ENCODE measurements around the gene SLC25A13.
"Not testable (repeated sequence)": the region's sequence is repeated elsewhere in the genome, so short reads cannot be mapped to it uniquely, and the experiment has no call there.

Gene SLC25A13

DNA sequence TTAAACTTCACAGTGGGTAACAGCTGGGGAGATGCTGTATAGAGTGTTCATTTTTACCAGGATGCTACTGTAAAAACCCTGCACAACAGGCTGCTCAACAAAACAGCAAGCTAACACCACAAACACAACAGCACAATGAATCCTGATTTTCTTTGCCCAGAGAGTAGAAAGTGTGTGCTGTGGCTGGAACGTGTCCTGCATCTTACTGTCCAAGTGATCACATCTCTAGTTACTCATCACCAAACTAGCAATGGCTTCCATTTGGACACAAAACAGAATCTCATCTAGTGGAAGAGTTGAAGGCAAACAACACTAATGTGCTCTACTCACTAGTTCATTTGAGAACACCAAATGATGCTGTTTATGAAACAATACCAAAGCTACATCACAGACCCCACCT is 121.2 kb downstream of the SLC25A13 start:
- no peak for DNase-seq (ENCODE audit: low spot score)

- DNase-seq (ENCODE audit: low spot score): no peak
Measured at GRCh38 chr7:96199421-96199820, 122.5 kb downstream of the SLC25A13 start.

GRCh38 chr7:96198047-96198636 is 123.8 kb downstream of the SLC25A13 start:
- no peak for DNase-seq (ENCODE audit: low spot score)

- no peak for DNase-seq (ENCODE audit: low spot score)
Measured at GRCh38 chr7:96196676-96197075, 125.2 kb downstream of the SLC25A13 start.

DNA sequence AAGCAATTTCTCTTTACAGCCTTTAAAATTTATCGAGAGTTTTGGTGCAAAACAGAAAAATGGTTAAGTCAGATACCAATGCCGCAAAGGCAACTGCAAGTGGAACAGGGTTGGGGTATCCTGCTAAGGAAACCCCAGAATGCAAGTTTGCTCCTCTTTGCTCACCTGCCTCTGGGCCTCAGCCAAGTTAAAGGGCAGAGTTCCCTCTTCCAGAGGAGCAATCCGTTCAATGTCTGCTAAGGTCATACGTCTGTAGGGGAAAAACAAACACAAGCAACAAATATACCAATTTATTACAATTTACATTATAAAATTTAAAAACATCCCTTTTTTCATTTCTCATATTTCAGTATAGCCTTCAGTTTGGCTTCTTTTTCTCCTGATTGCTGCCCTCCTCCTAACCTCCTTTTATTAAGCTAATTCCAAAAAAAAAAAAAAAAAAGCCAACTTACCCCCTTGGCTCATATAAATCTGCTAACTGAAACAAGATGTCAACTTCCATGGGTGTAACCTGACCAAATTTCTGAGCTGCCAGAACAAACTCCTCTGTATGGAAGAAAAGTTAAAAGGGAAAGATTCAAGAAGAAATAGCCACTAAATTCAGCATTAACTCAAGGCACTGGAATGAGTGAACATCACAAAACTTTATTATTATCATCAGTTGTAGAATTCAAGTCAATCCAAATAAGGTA is 132.6 kb downstream of the SLC25A13 start:
- DNase-seq (ENCODE audit: low spot score): no peak

GRCh38 chr7:96188591-96188991 is 133.3 kb downstream of the SLC25A13 start:
- DNase-seq (ENCODE audit: low spot score): no peak

GRCh38 chr7:96188174-96188581 is 133.7 kb downstream of the SLC25A13 start:
- no peak for DNase-seq (ENCODE audit: low spot score)

- no peak for DNase-seq (ENCODE audit: low spot score)
Measured at GRCh38 chr7:96187735-96188134, 134.2 kb downstream of the SLC25A13 start.

DNA sequence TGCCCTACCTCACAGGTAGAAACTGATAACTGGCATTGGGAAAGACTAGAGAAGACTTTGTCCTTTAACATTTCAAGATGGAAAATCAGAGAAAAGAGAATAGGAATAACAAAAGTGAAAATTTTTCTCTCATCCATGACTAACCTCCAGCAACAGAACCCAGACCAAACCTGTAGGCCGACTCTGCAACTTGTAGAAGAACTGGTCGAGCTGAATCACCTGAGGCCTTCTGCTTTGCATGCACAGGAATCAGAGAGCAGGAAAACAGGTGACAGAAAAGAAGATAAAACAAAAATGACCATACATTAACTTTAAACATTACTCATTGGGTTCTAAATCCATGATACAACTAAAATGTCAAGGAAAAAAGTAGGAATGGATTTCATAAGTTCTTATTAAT is 137.1 kb downstream of the SLC25A13 start:
- DNase-seq (ENCODE audit: low spot score): no peak

GRCh38 chr7:96183163-96183670 is 138.7 kb downstream of the SLC25A13 start:
- no peak for DNase-seq (ENCODE audit: low spot score)

GRCh38 chr7:96182424-96183158 is 139.3 kb downstream of the SLC25A13 start:
- no peak for DNase-seq (ENCODE audit: low spot score)

- no peak for DNase-seq (ENCODE audit: low spot score)
Measured at GRCh38 chr7:96181174-96181573, 140.7 kb downstream of the SLC25A13 start.

DNA sequence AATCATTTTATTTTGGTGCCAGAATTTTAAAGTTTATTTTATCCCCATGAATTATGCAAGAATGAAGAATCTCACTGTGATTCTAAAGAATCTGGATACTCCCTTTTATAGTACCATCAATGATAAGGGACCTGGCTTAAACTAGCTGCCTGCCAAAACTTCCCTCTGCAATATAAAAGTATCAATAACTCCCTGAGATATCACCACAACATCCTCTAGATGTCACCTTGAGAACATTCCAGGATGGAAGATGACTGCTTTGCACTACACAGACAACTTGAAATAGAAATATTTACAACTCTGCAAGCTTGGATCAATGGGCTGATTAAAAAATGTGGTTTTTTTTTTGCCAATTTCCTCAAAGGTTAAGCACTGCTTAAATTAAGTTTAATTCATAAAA is 142.1 kb downstream of the SLC25A13 start:
- DNase-seq (ENCODE audit: low spot score): peak; percentile 14

- no peak for DNase-seq (ENCODE audit: low spot score)
Measured at GRCh38 chr7:96179341-96179740, 142.6 kb downstream of the SLC25A13 start.

GRCh38 chr7:96178581-96178980 is 143.3 kb downstream of the SLC25A13 start:
- DNase-seq (ENCODE audit: low spot score): peak; percentile 76

GRCh38 chr7:96177353-96177752 is 144.5 kb downstream of the SLC25A13 start:
- no peak for DNase-seq (ENCODE audit: low spot score)

DNA sequence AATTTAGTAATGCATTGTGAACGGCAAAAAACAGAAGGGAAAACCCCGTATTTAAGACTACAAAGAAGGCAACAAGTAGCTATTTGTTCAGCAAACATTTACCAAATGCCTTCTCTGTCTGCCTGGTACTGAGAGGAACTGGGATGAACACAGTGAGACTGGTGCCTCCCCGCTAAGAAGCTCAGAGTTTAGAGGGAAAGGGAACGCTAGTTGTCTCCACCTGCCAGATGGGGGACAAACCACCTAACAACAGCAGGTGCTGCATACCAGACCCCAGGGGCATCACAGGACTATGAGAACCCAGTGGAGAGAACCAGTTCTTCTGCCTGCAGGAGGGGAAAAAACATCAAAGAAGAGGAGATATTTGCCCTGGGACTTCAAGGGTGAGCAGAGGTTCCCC is 147.1 kb downstream of the SLC25A13 start:
- no peak for DNase-seq (ENCODE audit: low spot score)

GRCh38 chr7:96173781-96174180 is 148.1 kb downstream of the SLC25A13 start:
- DNase-seq (ENCODE audit: low spot score): no peak

GRCh38 chr7:96169439-96169838 is 152.5 kb downstream of the SLC25A13 start:
- no peak for DNase-seq (ENCODE audit: low spot score)

GRCh38 chr7:96167424-96167823 is 154.5 kb downstream of the SLC25A13 start:
- no peak for DNase-seq (ENCODE audit: low spot score)

DNA sequence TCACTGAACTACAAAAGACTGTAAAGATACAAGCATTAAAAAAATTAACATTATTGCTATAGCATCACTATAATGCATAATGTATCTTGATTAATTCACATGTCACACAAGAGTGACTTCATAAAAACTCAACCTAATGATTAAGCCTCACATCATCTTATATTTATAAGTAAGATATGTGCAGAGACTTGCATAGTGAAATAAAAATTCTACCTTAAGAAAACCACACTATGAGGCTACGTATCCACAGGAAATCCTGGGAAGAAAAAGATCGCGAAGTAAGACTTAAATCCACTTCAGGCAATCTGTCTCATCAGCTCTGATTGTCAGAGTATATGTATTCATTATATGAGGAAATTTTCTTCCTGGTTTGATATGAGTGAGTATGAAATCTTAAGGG is 160.0 kb downstream of the SLC25A13 start:
- no peak for DNase-seq (ENCODE audit: low spot score)

GRCh38 chr7:96157856-96158255 is 164.0 kb downstream of the SLC25A13 start:
- DNase-seq (ENCODE audit: low spot score): no peak

DNA sequence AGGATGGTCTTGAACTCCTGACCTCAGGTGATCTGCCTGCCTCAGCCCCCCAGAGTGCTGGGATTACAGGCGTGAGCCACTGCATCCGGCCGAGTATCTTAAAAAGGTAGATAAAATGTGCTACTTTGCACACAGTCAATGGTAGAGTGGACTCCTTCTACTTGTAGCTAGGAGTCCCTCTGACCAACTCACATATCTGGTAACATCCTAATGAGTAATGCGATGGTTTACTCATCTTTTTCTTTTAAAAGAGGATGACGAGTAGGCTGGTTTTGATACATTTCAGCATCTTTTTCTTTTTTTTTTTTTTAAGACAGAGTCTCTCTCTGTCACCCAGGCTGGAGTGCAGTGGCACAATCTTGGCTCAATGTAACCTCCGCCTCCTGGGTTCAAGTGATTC is 167.4 kb downstream of the SLC25A13 start:
- not testable (repeated sequence) for DNase-seq (ENCODE audit: low spot score)

Data from COLO829 (cell line).